ENCODE data around the gene KLK7. TPM values are rescaled to one million over a fixed set of nuclear protein-coding genes. Genes with fewer than 3 reads are reported as not detected.

The KLK7 gene
- total RNA-seq, 1 donor from 2014 or later, result not detected

DNA sequence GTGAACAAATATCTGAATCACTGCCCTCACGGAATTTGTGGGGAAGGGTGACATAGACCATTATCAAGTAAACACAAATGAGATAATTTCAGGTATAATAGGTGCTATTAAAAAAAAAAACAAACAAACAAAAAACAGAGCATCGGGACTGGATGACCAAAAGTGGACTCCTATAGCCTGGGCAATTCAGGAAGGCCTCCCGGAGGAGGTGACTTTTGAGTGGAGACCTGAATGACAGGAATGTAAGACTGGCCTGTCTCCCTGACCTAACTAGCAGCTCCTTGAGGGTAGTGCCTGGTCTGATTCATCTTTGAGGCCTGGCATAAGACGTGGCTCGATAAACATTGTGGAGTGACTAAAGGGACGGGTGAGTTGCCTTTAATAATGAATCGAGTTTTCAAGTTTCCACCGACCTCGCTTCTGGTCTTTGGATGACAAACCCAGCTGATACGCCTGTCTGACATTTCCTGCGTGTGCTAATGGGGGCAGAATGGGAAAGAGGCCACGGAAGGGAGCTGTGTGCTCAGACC, 29.0 kb upstream of the KLK7 start:
- H3K27me3 Mint-ChIP-seq (ENCODE audit: unreplicated experiment), result peaks cover 12% of the 10 kb centered on the region
- DNase-seq, result no peak
- no peak overlapping the region for H3K4me3 Mint-ChIP-seq (ENCODE audit: unreplicated experiment)
- H3K27ac Mint-ChIP-seq (ENCODE audit: unreplicated experiment), result no peak overlapping the region
- no peaks in the 10 kb centered on the region for H3K4me1 Mint-ChIP-seq (ENCODE audit: low read depth, unreplicated experiment)
- peaks cover 2% of the 10 kb centered on the region for H3K9me3 Mint-ChIP-seq (ENCODE audit: unreplicated experiment)
- no peaks in the 10 kb centered on the region for H3K36me3 Mint-ChIP-seq (ENCODE audit: unreplicated experiment)
- TF ChIP-seq, protein P1, sequence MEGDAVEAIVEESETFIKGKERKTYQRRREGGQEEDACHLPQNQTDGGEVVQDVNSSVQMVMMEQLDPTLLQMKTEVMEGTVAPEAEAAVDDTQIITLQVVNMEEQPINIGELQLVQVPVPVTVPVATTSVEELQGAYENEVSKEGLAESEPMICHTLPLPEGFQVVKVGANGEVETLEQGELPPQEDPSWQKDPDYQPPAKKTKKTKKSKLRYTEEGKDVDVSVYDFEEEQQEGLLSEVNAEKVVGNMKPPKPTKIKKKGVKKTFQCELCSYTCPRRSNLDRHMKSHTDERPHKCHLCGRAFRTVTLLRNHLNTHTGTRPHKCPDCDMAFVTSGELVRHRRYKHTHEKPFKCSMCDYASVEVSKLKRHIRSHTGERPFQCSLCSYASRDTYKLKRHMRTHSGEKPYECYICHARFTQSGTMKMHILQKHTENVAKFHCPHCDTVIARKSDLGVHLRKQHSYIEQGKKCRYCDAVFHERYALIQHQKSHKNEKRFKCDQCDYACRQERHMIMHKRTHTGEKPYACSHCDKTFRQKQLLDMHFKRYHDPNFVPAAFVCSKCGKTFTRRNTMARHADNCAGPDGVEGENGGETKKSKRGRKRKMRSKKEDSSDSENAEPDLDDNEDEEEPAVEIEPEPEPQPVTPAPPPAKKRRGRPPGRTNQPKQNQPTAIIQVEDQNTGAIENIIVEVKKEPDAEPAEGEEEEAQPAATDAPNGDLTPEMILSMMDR (IDR thresholded peaks at IDR 0.05; ENCODE audit: partially characterized antibody, unreplicated experiment), result no peak

DNA sequence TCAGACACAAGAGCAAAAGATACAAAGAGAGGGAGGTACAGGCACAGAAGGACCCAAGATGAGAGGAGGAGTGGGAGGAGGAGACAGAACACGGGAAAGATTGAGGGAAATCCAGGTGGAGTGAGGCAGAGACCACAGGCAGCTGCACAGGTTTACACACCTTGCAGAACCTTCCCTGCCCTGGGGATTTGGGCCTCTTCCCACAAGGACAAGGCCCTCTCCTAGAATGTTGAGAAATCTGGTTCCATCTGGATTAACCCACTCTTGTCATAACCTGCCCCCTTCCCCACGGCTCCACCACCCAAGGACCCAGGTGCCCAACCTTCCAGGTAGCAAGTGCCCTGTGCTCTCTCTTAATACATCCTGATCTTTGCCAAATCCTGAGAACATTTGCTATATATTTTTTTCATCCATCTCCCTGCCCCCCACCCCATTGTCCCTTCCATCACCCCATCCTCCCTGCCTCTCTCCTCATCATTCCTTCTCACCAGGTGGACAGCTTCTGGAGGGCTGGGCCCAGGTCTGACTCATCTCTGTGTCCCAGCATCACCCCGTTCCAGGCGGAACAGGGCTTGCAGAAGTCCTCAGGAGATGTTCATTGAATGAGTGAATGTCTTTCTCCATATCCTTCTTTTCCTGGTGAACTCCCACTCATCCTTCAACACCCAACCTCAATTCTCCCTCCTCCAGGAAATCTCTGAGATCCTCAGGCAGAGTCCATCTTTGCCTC, 26.5 kb upstream of the KLK7 start:
- Mint-ChIP-seq H3K36me3 (ENCODE audit: unreplicated experiment) (no peaks in the 10 kb centered on the region), H3K9me3 (ENCODE audit: unreplicated experiment) (no peaks in the 10 kb centered on the region), H3K27ac (ENCODE audit: unreplicated experiment) (no peak overlapping the region), H3K27me3 (ENCODE audit: unreplicated experiment) (peaks cover 7% of the 10 kb centered on the region), H3K4me3 (ENCODE audit: unreplicated experiment) (no peak overlapping the region), H3K4me1 (ENCODE audit: low read depth, unreplicated experiment) (no peaks in the 10 kb centered on the region)
- DNase-seq, result no peak
- TF ChIP-seq, protein P1 (IDR thresholded peaks at IDR 0.05; ENCODE audit: partially characterized antibody, unreplicated experiment), result no peak

DNA sequence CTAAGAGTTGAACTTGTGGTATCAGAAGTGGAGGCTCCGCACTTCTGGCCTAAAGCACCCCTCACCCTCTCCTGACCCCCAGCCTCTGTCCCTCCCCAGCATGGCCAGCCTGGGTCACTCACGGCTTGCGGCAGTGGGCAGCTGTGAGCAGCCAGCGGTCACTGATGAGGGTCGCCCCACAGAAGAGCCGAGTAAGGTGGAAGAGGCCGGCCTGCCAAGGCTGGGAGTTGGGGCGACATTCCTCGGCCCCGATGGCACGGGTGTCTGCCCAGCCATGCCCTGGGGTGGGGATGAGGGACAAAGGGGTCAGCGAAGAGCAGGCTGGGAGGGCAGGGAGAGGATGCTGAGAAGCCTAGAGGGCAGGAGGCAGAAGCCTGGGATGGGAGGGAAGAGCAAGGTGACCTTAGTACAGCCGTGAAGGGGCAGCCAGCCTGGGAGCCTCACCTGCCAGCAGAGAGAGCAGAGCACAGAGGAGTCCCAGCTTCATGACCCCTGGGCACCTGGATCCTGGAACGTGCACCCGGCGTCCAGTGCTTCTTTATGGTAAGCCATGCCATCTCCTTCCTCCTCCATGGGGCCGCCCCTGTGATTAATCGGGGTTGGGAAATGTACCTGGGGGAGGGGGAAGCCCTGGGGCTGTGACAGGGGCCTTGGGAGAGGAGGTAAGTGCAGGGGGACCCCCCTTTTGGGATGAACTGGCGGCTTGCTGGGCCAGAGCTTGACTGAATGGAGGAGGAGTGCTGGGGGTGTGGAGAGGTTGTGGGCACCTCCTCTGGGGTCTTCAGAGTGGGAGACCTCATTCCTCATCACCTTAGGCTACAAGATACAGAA, 25.6 kb upstream of the KLK7 start:
- H3K4me1 Mint-ChIP-seq (ENCODE audit: low read depth, unreplicated experiment), result no peaks in the 10 kb centered on the region
- peaks cover 7% of the 10 kb centered on the region for H3K27me3 Mint-ChIP-seq (ENCODE audit: unreplicated experiment)
- H3K36me3 Mint-ChIP-seq (ENCODE audit: unreplicated experiment), result no peaks in the 10 kb centered on the region
- TF ChIP-seq, protein P1 (IDR thresholded peaks at IDR 0.05; ENCODE audit: partially characterized antibody, unreplicated experiment), result no peak
- H3K9me3 Mint-ChIP-seq (ENCODE audit: unreplicated experiment), result no peaks in the 10 kb centered on the region
- H3K4me3 Mint-ChIP-seq (ENCODE audit: unreplicated experiment), result no peak overlapping the region
- DNase-seq, result no peak
- no peak overlapping the region for H3K27ac Mint-ChIP-seq (ENCODE audit: unreplicated experiment)

DNA sequence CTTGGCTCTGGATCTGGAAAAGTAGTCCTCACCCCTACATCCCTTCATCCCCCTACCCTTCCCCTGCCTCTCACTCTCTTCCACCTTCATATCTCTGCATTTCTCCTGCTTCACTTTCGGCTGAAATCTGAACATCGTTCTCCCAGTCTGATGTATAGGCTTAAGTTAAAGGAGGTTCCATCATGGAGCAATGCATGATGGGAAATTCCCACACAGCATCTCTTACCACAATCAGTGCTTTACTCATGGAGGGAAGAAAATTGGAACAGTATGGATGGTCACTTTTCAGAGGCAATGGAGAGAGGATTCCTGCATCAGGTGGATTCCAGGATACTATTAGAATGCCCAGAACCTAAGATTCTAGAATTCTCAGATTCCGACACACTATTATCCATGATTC, 23.8 kb upstream of the KLK7 start:
- Mint-ChIP-seq H3K4me1 (ENCODE audit: low read depth, unreplicated experiment) (no peaks in the 10 kb centered on the region), H3K9me3 (ENCODE audit: unreplicated experiment) (no peaks in the 10 kb centered on the region), H3K27ac (ENCODE audit: unreplicated experiment) (no peak overlapping the region), H3K4me3 (ENCODE audit: unreplicated experiment) (no peak overlapping the region), H3K27me3 (ENCODE audit: unreplicated experiment) (peaks cover 4% of the 10 kb centered on the region), H3K36me3 (ENCODE audit: unreplicated experiment) (no peaks in the 10 kb centered on the region)
- TF ChIP-seq, protein P1 (IDR thresholded peaks at IDR 0.05; ENCODE audit: partially characterized antibody, unreplicated experiment), result no peak
- DNase-seq, result no peak

Data from glutamatergic neuron (in vitro differentiated cells).